NCI-H2227 (cell line): Measurements from ENCODE around the gene CENPN.

Experiments used
- DNase-seq: peaks from one replicate; lab custom pipeline; 2025; ENCODE audit not compliant: unreplicated experiment; lab: John Stamatoyannopoulos, UW

Gene CENPN

DNA sequence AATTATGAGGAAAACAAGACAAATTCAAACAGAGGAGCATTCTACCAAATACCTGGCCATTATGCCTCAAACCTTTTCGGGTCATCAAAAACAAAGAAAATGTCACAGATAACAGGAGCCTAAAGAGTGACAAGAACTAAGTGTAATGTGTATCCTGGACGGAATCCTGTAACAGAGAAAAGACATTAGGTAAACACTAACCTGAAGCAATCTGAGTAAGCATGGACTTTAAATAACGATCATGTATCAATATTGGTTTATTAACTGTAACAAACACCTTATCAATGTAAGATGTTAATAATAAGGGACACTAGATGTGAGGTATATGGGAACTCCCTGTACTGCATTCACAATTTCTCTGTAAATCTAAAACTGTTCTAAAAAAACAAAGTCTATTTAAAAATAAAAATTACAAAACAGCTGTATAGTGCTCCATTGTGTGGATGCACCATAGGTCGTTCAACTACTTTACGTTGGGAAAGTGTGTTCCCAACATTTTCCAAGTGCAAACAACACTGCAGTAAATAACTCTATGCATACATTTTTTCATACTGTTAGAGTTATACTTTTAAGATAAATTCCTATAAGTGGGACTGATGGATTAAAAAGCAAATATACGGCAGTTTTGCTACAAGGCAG is 15.1 kb upstream of the CENPN start:
- no peak for DNase-seq

DNA sequence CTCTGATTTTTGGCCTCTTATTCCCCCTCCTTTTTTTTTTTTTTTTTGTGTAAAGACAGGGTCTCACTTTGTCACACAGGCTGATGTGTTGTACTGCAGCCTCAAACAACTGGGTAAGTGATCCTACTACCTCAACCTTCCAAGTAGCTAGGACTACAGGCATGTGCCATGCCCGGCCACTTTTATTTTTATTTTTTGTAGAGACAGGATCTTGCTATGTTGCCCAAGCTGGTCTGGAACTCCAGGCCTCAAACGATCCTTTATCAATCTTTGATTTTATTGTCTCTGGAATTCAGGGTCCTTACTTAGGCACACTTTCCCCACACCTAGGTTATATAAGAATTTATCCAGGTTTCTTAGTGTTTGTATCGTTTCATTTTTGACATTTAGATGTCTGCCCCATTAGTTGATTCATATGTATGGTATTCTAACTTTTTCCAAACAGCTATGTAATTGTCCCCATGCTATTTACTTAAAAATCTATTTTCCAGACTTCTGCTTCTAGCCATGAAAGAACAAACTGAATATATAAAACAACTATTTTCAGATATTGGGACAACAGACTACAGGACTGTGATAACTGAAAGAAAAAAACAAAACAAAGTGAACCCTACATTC is 14.2 kb upstream of the CENPN start:
- DNase-seq, result no peak

DNA sequence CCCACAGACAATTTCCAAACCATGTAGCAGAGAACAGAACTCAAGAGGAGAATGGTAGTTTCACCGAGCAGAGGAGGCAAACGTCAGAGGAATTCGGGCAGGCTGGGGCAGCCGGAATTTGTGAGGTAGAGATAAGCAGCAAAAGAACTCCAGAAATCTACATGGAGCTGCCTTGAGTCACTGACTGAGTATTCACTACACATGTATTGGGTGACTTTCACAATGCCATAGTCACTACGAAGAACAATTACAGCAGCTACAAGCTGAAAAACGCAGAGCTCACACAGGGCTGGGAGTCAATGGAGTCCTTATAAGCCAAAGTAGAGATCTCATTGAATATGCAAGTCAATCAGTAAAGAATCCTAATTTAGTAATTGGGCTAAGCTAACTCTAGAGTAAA is 13.7 kb upstream of the CENPN start:
- no peak for DNase-seq

DNA sequence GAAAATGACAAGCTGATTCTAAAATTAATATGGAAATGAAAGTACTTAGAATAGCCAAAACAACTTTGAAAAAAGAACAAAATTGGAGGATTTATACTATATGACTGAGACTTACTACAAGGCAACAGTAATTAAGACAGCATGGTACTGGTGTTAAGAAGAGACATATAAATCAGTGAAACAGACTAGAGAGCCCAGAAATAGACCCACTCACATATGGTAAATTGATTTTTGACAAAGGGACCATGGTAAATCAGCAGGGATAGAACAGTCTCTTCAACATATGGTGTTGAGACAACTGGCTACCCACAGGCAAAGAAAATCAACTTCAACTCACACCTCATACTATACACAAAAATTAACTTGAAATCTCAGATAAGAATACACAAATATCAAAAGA is 13.2 kb upstream of the CENPN start:
- DNase-seq, result no peak

DNA sequence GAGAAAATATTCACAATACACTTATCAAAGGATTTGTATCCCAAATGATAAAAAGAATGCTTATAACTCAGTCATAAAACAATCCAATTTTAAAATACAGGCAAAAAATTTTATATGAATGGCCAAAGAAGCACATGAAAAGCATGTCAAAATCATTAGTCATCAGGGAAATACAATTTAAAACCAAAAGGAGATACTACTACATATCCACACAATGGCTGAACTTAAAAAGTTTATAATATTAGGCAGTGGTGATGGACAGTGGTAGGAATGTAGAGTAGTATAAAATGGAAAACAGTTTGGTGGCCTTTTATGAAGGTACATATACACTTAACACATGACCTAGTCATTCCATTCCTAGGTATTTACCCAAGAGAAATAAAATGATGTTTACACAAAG is 12.6 kb upstream of the CENPN start:
- no peak for DNase-seq

DNA sequence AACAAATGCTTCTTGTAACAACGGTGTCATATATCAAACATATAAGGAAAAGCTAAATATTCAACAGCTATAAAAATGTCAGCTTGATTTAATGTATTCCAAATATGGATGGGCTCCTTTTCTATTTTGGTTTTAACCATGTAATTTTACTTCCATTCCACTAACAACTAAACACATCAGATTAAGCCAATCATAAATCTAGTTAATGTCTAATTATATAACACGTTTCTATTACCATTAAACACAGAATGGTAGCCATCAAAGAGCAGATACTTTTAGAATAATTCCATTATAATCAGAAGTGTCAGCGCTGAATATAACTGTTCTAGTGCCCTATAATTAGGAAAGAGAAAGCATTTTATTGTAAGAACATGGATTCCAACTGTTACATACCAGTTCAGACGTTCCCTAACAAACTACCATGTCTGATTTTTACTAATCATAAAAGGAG is 10.3 kb upstream of the CENPN start:
- DNase-seq, result no peak

DNA sequence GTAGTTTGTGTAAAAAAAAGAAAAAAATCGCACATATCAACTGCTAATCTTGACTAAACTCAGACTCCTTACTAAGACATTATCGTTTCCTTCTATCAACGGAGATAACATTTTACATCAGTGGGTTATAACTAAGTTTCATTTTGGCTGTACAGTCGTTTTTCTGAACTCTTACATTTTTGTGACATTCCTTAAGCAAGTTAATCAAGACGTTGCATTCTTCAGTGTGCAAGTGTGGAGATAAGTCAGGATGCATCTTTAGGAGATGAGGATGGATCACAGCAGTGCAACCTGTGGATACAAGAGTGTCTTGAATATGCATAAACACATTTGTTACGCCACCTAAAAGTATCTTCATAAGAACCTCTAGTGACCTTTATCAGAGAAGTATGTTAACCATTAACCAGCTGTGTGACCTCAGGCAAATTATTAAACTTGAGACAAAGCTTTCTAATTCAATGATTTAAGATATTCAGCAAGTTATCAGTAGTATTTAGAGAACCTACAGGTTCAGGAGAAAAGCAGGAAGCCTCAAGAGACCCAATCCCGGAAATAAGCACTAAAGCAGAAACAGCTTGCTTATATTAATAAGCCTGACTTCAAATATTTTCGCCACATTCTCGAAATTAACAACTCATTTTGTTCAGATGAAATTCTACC is 9.7 kb upstream of the CENPN start:
- DNase-seq, result no peak

DNA sequence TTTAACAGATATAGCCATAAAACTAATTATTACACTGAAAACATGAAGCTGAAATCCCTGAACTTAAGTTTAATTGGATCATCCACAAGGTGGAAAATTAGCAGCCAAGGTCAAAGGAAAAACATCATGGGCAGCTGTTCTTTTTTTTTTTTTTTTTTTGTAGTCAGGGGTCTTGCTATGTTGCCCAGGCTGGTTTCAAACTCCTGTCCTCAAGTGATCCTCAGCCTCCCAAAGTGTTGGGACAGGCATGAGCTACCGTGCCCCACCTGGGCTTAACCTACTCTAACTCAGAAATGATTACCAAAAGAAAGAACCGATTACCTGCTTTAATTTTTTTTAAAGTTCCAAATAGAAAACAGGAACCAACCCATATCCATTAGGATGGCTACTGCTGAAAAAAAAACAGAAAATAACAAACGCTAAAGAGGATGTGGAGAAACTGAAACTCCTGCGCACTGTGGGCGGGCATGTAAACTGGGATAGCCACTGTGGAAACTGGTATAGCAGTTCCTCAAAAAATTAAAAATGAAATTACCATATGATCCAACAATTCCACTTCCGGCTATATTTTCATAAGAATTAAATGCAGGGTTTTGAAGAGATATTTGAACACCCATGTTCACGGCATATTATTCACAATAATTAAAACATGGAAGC is 8.9 kb upstream of the CENPN start:
- DNase-seq, result no peak

DNA sequence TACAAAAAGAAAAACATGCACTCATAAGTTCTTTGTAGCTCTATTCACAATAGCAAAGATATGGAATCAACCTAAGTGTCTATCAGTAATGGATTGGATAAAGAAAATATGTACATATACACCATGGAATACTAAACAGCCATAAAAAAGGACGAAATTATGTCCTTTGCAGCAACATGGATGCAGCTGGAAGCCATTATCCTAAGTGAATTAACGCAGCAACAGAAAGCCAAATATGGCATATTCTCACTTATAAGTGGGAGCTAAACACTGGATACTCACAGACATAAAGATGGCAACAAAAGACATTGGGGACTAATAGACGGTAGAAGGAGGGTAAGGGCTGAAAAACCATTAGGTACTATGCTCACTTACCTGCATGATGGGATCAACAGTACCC is 6.1 kb upstream of the CENPN start:
- DNase-seq, result no peak

DNA sequence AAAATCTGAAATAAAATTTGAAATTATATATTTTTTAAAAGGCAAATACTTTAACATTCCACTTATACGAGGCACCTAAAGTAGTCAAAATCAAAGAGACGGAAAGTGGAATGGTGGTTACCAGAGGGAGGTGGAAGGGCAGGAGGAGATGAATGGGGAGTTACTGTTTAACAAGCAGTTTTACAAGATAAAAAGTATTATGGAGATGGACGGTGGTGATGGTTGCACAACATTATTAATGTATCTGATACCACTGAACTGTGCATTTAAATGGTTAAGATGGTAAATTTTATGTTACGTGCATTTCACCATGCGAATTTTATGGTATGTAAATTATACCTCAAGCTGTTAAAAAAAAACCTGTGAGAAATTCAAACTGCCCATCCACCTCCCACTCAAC is 5.7 kb upstream of the CENPN start:
- no peak for DNase-seq

DNA sequence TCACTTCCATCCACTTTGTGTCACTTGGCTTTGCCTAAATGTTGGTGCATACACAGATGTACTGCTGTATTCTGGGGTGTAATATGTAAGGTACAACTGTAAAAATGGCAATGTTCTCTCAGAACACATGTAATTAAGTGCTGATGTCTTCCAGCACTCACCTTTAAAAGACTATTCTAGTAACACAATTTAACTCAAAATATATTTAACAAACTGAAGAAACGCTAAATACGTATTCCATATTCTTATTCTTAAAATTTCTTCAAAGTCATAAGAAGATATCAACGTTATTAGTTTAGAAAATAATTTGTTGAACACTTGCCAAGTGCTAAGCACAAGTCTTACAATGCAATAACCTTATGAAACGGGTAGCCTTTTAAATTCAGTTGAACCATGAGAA is 4.0 kb upstream of the CENPN start:
- no peak for DNase-seq

DNA sequence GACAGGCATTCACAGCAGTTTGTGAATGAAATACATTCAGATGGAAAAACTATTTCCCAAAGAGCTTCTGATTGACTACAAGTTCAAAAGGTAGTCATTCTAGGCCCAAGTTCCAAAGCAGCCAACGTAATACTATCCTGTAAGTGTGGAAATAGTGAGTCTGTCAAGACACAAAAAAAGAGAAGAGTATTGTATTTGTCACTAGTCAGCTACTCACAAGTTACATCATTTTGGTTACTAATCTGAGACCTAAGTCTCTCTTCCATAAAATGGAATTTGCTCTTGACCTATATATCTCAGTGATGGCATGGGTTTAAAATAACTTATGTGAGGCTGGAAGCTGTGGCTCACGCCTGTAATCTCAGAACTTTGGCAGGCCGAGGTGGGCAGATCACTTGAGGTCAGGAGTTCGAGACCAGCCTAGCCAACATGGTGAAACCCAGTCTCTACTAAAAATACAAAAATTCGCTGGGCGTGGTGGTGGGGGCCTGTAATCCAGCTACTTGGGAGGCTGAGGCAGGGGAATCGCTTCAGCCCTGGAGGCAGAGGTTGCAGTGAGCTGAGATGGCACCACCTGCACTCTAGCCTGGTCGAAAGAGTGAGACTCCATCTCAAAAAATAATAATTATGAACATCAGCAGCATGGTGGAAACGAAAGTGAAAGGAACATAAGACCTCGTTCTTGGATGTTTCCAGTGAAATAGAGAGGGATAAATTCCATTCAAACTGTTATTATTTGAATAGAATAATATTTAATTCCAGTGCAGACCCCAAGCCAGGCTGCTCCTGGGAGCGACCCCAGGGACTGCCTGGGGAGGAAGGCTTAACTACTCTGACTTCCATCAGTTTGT is 3.2 kb upstream of the CENPN start:
- no peak for DNase-seq

DNA sequence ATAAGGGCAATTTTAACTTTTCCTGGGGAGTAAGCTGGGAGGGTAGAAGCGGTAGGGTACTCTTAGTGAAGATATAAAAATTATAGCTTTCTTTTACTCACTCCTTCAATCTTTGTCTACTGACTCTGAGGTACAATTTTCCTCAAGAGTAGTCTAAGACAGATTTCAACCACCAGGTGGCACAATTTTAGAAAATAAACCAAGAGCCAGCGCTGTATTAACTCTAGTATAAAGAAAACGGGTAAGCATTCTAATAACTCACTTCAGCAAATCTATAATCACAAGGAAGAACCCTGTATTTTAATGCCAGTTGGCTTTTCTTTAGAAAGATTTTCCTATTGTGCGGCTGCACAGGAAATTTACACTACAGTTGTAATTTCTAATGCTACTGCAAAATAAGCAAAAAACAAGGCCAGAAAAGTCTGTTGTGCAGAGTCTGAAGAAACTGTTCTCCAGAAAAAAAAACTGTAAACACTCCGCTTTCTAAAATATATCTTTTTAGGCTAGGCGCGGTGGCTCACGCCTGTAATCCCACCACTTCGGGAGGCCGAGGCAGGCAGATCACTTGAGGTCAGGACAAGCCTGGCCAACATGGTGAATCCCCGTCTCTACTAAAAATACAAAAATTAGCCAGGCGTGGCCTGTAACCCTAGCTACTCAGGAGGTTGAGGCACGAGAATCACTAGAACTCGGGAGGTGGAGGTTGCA is 2.2 kb upstream of the CENPN start:
- peak; percentile 69 for DNase-seq

DNA sequence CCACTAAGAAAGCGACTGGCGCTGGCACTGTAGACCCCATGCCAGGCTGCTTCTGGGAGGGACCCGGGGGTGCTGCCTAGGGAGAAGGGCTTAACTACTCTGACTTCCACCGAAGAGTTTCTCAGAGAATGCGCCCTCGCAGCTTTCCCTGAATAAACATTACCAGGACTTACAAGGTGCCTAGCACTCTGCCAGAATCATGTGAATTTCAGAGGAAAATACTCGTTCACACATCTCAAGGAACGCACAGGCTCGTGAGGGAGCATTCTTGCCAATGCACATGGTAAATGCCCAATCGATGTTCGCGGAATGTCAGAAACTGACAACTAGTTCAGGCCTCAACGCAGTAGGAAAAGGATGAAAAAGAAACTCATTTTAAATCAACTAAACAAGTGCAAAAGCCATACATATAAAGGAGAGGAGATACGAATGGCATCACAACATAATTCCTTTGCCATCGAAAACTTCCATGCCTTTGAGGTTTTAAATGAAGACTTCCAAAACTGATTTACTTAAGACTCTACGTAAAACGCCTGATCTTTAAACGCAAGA is 1.3 kb upstream of the CENPN start:
- no peak for DNase-seq

DNA sequence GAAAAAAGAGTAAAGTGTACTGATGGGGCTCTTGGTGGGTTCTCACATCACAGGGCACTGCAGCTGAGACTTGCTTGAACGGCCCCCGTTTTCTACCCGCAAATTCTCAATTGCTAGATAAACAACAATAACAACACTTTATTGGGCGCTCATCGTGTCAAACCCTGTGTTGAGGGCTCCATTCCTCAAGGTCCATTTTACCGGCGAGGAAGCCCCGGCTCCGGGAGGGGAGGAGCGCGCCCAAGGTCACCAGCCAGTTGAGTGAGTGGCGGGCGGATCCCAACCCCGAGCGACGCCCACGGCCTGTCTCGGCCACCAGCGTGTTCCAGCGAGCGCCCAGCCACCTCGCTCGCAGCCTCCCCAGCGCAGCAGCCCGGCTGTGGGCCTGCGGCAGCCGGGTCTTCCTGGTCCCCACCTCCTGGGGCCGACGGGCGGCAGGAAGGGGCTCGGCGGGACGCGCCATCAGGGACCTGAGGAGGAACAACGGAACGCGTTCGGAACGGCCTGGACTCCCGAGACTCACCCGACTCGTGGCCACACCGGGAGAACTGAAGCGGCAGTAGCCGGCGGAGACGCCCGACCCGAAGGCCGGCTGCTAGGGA is 702 bp upstream of the CENPN start:
- DNase-seq, result peak; percentile 61

DNA sequence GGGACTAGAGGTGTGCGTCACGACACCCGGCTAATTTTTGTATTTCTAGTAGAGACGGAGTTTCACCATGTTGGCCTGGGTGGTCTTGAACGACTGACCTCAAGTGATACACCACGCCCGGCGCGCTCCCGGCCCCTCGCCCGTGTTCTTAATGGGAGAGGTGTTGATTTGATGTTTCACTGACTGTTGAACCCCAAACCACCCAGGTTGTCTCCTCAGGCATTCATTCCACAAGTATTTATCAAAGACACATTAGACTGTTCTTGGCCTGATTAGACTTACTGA is 1.4 kb downstream of the CENPN start:
- DNase-seq, result no peak

DNA sequence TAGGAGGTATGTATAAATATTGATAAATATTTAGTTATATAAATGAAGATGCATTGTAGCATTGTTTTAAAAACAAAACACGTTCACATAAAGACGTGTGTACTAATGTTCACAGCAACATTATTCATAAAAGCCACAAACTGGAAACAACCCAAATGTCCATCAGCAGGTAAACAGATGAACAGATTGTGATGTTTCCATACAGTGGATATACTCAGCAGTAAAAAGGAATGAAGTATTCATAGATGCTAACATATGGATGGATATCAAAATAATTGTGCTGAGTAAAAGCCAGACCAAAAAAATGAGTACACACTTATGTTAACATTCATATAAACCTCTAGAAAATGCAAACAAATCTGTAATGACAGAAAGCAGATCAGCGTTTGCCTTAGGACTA is 6.0 kb downstream of the CENPN start:
- no peak for DNase-seq

DNA sequence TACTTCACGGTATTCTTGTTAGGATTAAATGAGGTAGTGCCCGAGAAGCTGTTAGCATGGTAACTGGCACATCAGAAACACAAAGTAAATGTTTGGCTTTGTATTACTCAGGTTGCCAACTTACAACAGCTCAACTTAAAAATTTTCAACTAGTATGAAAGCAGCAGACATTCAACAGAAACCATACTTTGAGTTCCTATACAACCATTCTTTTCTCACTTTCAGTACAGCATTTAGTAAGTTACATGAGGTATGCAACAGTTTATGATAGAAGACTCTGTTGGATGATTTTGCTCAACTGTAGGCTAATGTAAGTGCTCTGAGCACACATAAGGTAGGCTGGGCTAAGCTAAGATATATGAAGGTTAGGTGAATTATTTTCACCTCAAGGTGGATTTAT is 7.7 kb downstream of the CENPN start:
- no peak for DNase-seq

DNA sequence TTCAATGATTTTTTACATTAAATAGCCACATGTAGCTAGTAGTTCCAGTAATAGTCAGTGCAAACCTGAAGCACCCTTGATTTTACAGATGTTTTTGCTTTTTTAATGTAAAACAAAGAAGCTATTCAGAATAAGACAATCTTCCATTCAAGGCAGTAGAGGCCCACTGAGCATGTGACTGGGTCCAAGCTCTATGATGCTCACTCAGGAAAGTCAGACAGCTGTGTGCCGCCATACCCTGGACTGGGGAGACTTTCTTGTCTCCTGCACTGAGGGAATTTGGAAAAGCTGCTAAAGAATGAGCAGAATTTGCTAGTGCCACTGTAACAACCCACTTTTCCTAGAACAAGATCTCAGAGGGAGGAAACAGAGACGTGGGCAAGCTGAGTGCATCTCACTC is 11.5 kb downstream of the CENPN start:
- no peak for DNase-seq

DNA sequence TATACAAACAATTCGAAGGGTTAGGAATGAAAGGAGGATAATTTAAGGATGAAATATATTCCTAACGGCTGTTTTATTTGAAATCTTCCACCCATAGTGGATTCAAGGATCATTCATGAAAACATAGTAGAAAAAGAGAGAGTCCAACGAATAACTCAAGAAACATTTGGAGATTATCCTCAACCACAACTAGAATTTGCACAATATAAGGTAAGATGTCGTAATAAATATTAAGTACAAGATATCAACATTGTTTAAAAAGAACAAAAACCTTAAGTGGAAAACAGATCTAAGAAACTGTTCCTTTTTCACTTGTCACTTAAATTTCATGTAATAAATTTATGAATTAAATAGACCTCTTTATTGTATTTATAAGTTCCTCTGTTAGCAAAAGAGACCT is 19.4 kb downstream of the CENPN start:
- no peak for DNase-seq
